Measurements from ENCODE around the gene AP1G2. TPM values are rescaled to one million over a fixed set of nuclear protein-coding genes. Genes with fewer than 3 reads are reported as not detected.
A peak's percentile ranks its signal among the peaks of the same experiment; 100 is the strongest.

The AP1G2 gene
- total RNA-seq, 4 donors from 2014 or later: 15.9 to 30.2 (median 20.0) TPM

DNA sequence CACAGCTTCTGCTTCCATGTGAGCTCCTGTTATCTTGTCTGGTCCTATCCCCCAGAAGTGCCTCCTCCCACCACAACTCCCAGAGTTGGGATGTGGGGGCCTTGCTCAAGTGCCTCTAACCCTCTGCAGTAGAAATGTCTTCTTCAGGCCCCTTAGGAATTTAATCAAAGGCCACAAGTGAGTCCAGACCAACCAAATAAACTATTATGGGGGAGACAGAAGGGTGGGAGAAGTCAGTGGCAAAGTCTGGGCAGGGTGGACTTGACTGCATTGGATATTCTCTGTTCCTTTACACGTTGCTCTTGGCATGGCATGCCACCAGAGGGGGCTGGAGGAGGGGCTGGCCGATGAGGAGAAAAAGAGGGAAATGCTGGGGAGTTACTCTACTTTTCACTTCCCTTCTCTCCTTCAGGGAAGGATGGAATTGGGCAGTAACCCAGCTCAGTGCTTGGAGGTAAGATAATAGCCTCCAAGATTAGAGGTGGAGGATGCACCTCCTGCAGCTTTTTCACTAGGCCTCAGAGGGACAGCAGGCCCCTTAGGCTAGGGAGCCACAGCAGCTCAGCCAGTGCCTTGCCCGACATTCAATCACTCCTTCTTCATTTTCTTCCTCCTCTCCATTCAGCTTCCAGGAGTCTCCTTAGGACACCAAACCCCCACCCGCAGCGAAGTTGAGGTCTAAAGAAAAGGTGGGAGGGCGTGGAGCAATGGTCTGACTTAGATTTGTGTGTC, 1.2 kb upstream of the AP1G2 start:
- no peak overlapping the region for H3K27ac ChIP-seq (replicated peaks in 1 of 4)
- 56% methylated on average over 6 of the region's 6 CpGs for WGBS

DNA sequence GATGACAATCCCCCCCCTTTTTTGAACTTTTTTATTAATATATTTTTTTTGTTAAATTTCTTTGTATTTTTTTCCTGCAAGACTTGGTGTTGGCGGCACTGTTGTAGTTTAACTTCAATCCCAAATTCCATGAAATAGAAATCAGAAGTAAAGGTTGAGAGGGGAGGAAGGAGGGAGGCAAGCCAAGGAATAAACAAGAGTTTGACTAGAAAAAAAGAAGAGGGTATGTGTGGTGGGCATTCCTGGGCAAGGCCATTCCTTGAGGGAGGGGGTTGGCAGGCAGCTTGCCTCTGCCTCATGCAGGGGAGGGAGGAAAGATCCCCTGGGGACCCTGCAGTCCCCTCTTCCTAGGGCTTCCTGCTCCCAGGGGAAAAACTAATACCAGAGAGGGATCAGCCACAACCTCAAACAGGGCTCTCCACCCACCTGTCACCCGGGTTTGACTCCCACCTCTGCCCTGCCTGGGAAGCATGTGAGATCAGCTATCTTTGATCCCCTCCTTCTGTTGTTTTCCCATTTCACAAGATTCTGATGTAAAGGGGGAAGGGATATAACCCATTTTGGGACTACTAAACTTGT, 519 bp upstream of the AP1G2 start:
- Histone ChIP-seq H3K9me3 (no peaks in the 10 kb centered on the region), H3K27me3 (peaks cover 0 to 22% (median 0%) of the 10 kb centered on the region in 4 donors), H3K27ac (replicated peaks in 1 of 4) (peak overlapping the region; percentile 66 to 79 (median 76)), H3K4me1 (peaks cover 10 to 29% (median 20%) of the 10 kb centered on the region in 4 donors), H3K4me3 (peak overlapping the region; percentile 63 to 79 (median 66)), H3K36me3 (peaks cover 0 to 23% (median 9%) of the 10 kb centered on the region in 4 donors)
- 69% methylated on average over 2 of the region's 2 CpGs for WGBS
- intact Hi-C loops (cut with DNase I): no loop called here
- TF ChIP-seq, protein P1, sequence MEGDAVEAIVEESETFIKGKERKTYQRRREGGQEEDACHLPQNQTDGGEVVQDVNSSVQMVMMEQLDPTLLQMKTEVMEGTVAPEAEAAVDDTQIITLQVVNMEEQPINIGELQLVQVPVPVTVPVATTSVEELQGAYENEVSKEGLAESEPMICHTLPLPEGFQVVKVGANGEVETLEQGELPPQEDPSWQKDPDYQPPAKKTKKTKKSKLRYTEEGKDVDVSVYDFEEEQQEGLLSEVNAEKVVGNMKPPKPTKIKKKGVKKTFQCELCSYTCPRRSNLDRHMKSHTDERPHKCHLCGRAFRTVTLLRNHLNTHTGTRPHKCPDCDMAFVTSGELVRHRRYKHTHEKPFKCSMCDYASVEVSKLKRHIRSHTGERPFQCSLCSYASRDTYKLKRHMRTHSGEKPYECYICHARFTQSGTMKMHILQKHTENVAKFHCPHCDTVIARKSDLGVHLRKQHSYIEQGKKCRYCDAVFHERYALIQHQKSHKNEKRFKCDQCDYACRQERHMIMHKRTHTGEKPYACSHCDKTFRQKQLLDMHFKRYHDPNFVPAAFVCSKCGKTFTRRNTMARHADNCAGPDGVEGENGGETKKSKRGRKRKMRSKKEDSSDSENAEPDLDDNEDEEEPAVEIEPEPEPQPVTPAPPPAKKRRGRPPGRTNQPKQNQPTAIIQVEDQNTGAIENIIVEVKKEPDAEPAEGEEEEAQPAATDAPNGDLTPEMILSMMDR (IDR thresholded peaks at IDR 0.05): no peak
- TF ChIP-seq POLR2A (IDR thresholded peaks at IDR 0.05; ENCODE audit: low read depth) (no peak), POLR2AphosphoS5 (IDR thresholded peaks at IDR 0.05) (no peak), EP300 (IDR thresholded peaks at IDR 0.05) (no peak)
- no peak for DNase-seq (ENCODE audit: extremely low spot score)

More for the DNA sequence above, 1.2 kb upstream of the AP1G2 start:
- Histone ChIP-seq H3K4me1 (peaks cover 10 to 29% (median 17%) of the 10 kb centered on the region in 4 donors), H3K4me3 (no peak overlapping the region), H3K9me3 (no peaks in the 10 kb centered on the region), H3K36me3 (peaks cover 0 to 17% (median 9%) of the 10 kb centered on the region in 4 donors), H3K27me3 (peaks cover 0 to 29% (median 0%) of the 10 kb centered on the region in 4 donors)
- intact Hi-C loops (cut with DNase I): no loop called here
- no peak for DNase-seq (ENCODE audit: extremely low spot score)
- TF ChIP-seq, protein P1 (IDR thresholded peaks at IDR 0.05): no peak
- TF ChIP-seq POLR2AphosphoS5 (IDR thresholded peaks at IDR 0.05) (no peak), POLR2A (IDR thresholded peaks at IDR 0.05; ENCODE audit: low read depth) (no peak), EP300 (IDR thresholded peaks at IDR 0.05) (no peak)

DNA sequence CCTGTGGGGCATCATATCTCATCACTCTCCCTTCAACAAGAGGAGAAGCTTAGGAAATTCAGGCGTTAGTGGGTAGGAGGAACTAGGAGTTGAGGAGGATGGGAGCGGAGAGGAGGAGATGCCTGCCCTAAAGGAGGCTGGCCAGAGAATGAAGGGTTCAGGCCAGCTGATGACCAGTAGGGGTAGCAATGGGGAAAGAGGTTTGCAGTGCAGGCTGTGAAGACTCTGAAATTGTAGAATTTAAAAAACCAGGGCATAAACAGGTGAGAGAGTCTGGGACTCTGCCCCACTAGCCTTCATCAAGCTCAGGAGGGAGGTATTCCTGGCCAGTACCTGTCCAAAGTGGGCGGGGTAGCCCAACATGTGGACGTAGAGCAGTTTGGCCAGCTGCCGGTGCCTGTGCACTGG, 809 bp downstream of the AP1G2 start:
- WGBS: 5% methylated on average over 5 of the region's 5 CpGs
- H3K9me3 ChIP-seq: no peaks in the 10 kb centered on the region
- peaks cover 10 to 34% (median 23%) of the 10 kb centered on the region in 4 donors for H3K4me1 ChIP-seq
- peaks cover 0 to 12% (median 0%) of the 10 kb centered on the region in 4 donors for H3K27me3 ChIP-seq
- H3K4me3 ChIP-seq: peak overlapping the region; percentile 63 to 79 (median 66)
- H3K27ac ChIP-seq (replicated peaks in 1 of 4): peak overlapping the region; percentile 66 to 79 (median 76)
- no peak for DNase-seq (ENCODE audit: extremely low spot score)
- H3K36me3 ChIP-seq: peaks cover 0 to 28% (median 13%) of the 10 kb centered on the region in 4 donors
- TF ChIP-seq, protein P1 (IDR thresholded peaks at IDR 0.05): no peak
- TF ChIP-seq POLR2A (IDR thresholded peaks at IDR 0.05; ENCODE audit: low read depth): no peak
- no peak for TF ChIP-seq POLR2AphosphoS5 (IDR thresholded peaks at IDR 0.05)
- TF ChIP-seq EP300 (IDR thresholded peaks at IDR 0.05): no peak
- intact Hi-C loops (cut with DNase I): no loop called here

DNA sequence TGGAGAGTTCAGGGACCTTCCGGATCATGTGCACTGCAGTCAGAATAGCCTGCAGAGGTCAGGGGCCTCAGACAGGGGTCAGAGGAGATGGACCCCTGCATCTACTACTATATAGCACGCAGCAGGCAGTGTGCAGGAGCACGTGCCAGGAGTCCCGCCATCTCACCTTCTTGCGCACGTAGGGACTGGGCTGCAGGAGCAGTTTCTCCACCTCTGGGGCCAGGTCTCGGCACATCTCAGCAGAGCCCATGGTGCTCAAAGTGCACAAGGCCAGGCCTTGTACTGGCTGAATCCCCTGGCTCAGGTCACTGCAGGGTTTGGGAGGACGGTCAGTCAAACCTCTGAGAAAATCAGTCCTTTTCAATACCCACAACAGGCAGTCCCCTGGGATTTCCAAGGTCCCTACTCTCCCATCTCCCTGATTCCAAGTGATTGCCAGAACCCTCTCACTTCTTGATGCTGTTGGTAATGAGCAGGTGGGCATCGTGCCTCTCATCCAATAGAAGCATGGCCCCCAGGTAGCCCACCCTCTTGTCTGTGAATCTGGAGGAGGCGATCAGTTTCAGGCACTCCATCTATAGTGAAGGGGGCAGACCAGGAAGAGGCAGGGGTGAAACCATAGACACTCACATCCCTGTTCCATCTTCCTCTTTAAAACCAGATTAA, 1.3 kb downstream of the AP1G2 start:
- peak overlapping the region in 2 of 4 donors; percentile 63 to 79 for H3K4me3 ChIP-seq
- DNase-seq (ENCODE audit: extremely low spot score): no peak

More for the DNA sequence above, 1.3 kb downstream of the AP1G2 start:
- peaks cover 0 to 7% (median 0%) of the 10 kb centered on the region in 4 donors for H3K27me3 ChIP-seq
- no peaks in the 10 kb centered on the region for H3K9me3 ChIP-seq
- WGBS: 93% methylated on average over 9 of the region's 10 CpGs
- H3K36me3 ChIP-seq: peaks cover 0 to 33% (median 18%) of the 10 kb centered on the region in 4 donors
- H3K4me1 ChIP-seq: peaks cover 10 to 34% (median 23%) of the 10 kb centered on the region in 4 donors
- H3K27ac ChIP-seq (replicated peaks in 1 of 4): no peak overlapping the region
- TF ChIP-seq, protein P1 (IDR thresholded peaks at IDR 0.05): no peak
- intact Hi-C loops (cut with DNase I): no loop called here

Data from esophagus muscularis mucosa (tissue), 4 donors.